HG02798 (cell line): ENCODE results near the gene MROH8.
"Not testable (repeated sequence)": the region's sequence is repeated elsewhere in the genome, so short reads cannot be mapped to it uniquely, and the experiment has no call there.

Source experiments
- ATAC-seq: cut with Tn5 transposase; IDR thresholded peaks from one replicate; pipeline ENCODE4 v1.9.1; 2021; ENCODE audit warnings: mild to moderate bottlenecking; ENCODE audit not compliant: unreplicated experiment, poor library complexity

Gene MROH8

DNA sequence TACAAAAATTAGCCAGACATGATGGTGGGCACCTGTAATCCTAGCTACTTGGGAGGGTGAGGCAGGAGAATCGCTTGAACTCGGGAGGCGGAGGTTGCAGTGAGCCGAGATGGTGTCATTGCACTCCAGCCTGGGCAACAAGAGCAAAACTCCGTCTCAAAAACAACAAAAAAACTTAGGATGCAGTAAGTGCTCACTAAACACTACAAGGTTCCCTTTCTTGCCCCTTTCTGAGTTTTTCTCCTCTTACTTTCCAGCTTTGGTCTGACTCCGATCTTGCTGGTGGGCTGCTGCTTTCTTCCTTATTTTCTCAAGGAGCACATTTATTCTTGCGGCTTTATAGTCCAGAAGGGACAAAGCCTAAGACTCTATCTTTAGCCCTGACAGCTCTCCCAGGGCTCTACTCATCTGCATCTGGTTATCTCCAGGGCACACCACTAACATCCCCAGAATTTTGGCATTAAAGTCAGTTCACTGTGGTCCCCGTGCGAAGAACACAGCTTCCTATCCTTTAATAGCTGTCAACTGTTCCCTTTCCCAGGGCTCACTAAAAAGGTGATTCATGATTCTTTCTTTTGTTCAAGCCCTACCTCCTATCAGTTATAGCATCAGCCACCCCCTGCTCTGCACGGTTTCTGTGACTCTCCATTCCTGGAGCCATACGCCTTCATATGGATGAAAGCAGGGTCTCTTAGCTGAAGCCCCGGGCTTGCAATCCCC, 17.4 kb downstream of the MROH8 start:
- no peak for ATAC-seq

DNA sequence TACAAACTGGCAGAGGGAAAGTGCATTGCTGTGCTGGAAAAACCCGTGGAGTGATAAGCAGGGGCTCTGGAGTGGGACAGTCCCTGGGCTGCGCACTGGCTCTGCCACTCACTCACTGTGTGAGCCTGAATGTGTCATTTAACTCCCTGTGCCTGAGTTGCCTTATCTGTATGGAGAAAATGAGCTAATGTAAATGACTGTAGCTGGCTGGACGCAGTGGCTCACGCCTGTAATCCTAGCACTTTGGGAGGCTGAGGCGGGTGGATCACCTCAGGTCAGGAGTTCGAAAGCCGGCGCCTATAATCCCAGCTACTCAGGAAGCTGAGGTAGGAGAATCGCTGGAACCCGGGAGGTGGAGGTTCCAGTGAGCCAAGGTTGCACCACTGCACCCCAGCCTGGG, 18.7 kb downstream of the MROH8 start:
- ATAC-seq, result no peak

DNA sequence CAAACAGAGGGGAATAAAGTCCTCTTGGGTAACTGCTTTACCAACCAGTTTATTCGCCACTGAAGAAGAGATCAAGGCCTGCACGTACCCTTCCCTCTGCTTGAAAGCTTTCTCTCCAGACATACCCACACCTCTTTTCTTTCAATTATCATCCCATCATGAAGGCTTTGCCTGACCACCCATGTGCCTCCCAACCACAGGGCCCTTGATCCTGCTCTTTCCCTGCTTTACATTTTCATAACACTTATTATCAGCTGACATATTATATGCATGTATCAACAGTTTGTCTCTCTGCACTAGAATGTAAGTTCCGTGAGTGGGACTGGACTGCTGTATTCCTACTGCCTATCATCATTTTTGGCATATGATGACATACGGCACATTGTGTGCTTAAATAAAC, 21.1 kb downstream of the MROH8 start:
- no peak for ATAC-seq

DNA sequence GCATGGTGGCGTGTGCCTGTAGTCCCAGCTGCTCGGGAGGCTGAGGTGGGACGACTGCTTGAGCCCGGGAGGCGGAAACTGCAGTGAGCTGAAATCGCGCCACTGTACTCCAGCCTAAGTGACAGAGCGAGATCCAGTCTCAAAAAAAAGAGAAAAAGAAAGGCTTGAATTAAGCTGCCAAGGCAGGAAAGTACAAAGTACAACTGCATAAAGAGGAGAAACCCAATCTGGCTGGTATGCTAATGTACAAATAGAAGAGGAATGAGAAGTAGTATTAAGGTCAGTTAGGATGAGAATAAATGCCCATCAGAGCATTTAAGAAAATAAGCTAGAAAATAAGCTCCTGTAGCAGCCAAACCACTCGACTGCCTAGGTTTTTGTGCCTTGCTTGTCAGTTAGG, 23.4 kb downstream of the MROH8 start:
- no peak for ATAC-seq

DNA sequence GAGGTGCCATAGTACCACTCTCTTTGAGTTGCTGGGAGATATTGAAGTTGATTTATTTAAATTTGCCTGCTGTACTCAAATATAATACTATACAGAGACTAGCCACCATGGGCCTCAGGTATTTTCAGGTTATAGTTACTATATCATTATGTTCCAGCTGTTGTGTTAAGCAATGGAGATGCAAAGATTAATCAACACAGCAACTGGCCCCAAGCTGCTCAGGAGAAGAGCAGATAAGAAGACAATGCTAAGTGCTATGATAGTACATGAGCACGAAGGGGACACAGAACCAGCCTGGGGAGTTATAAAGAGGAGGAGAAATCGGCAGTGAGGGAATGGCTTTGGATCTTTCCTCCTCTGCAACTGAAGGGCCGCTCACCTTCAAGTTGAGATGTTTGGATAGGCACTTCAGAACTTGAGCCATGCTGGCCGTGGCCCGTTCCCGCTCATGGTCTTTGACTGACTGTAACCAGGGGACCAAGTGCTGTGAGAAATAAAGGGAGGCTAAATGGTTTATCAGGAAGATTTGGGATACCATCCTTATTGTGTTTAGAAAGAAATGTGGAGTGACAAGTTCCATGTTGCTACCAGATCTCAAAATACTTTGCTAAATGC, 24.6 kb downstream of the MROH8 start:
- no peak for ATAC-seq

DNA sequence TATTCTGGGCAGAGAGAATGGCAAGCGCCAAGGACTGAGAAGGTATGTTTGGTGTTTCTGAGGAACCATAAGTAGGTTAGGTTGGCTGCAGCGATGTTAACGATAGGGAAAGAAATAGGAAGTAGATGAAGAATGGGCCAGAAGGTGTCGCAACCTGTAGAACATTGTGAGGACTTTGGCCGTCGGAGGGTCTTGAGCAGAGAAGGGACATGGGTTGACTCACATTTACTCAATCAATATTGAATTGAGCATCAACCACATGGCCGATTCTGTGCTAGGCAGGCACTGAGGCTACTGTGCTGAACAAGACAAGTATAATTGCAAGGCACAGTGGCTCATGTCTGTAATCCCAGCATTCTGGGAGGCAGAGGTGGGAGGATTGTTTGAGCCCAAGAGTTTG, 27.1 kb downstream of the MROH8 start:
- ATAC-seq, result no peak

DNA sequence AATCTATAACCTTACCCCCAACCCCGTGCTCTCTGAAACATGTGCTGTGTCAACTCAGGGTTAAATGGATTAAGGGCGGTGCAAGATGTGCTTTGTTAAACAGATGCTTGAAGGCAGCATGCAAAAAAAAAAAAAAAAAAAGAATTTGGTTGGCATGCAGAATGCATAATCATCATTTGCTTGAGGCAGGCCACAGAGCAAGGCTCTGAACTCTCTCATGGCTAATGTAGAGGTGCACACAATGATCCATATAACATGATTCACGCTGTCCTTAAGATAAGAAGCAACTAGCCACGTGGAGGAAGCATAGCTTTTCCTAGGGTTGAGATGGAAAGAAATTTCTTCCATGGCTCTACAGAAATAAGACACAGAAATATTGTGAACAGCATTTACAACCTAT, 27.8 kb downstream of the MROH8 start:
- ATAC-seq, result no peak

DNA sequence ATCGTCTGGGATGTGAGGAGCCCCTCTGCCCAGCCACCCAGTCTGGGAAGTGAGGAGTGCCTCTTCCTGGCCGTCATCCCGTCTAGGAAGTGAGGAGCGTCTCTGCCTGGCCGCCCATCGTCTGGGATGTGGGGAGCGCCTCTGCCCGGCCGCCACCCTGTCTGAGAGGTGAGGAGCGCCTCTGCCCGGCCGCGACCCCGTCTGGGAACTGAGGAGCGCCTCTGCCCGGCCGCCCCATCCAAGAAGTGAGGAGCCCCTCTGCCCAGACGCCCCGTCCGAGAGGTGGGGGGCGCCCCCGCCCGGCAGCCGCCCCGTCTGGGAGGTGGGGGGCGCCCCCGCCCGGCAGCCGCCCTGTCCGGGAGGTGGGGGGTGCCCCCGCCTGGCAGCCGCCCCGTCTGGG, 28.5 kb downstream of the MROH8 start:
- ATAC-seq, result not testable (repeated sequence)

DNA sequence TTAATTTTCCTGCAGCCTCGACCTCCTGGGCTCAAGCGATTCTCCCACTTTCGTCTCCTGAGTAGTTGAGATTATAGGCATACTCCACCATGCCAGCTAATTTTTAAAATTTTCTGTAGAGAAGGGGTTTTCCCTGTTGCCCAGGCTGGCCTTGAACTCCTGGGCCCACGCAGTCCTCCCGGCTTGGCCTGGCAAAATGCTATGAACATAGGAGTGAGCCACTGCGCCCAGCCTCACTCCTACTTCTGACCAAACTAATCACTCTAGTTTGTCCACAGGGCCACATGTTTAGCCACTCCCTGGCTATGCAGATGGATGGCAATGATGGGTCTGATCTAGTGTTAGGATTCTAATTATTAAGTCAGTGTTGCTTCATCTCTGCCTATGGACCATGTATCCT, 32.1 kb downstream of the MROH8 start:
- no peak for ATAC-seq

DNA sequence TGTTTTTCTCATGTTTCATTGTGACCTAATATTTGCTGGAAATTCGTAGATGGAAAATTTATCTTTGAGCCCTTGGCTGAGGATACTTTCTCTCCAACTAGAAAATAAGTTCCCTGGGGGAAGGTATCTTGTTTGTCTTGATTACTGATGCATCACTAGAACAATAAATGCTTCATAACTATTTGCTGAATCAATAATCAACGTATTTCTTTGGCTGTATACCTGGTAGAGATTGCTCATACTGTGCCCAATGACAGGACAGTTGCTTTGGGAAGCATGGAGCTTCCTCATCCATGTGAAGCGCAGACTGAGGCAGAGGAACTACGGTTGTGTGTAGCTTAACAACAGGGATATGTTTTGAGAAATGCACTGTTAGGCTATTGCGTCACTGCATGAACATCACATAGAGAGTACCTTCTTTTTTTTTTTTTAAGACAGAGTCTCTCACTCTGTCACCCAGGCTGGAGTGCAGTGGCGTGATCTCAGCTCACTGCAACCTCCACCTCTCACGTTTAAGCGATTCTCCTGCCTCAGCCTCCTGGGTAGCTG, 34.4 kb downstream of the MROH8 start:
- ATAC-seq, result no peak

DNA sequence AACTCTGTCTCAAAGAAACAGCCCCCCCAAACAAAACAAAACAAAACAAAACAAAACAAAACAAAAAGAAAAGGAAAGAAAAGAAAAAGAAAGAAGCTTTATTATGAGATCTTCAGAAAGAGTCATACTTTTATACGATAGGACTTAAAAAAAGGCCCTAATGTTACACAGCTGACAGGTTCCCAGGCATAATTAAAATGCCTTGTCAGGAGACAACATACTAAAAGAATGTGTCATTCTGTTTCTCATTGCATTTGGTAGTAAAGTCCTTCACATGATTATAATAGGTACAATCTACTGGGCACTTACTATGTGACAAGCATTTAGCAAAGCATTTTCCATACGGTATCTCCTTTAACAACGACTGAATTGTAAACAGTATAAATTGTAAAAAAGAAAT, 36.6 kb downstream of the MROH8 start:
- no peak for ATAC-seq

DNA sequence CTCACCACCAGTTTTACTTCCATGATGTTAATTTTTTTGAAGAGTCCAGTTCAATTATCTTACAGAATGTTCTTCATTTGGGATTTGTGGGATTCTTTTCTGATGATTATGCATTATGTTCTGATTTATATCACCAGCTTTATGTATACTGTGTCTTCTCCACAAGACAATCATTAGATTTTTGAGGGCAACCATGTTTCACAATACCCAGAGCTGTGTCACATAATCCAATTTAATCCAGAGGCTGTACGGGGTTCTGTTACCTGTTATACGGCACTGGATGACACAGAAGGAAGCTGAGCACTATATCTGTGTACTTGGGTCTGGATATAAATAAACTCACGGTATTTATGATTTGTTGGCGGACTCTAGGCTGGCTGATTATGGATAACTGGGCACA, 41.8 kb downstream of the MROH8 start:
- ATAC-seq, result no peak

DNA sequence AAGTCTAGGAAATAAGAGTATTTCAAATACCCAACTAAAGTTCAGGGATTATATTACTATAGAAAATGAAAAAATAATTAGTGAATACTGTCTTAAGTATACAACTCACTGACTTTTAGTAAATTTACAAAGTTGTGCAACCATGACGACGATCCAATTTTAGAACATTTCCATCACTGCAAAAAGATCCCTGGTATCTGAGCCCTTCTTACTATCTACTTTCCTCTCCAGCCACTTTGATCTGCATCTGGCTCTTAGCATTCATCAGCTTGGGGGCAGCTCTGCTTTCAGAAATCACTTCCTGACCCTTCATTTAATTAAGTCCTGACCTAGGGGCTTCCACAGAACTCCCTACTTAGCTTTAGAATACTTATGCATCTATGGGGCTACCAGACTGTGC, 45.4 kb downstream of the MROH8 start:
- ATAC-seq, result no peak

DNA sequence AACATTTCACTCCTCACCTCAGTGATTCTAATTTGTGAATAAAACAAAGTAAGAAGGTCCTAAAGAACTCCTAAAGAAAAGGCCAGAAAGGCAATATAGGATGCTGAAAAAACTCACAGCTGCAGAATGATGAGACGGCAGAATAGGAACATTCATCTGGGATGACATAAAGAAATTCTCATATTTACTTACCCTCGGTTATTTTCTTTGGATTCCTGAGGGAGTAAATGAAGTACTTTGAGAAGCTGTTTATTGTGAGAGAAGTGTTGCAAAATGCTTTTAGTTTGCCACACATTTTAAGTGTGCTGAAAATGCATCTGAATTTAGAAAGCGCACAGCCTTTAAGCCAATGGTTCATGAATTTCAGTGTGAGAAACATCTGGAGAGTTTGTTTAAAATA, 47.9 kb downstream of the MROH8 start:
- no peak for ATAC-seq

DNA sequence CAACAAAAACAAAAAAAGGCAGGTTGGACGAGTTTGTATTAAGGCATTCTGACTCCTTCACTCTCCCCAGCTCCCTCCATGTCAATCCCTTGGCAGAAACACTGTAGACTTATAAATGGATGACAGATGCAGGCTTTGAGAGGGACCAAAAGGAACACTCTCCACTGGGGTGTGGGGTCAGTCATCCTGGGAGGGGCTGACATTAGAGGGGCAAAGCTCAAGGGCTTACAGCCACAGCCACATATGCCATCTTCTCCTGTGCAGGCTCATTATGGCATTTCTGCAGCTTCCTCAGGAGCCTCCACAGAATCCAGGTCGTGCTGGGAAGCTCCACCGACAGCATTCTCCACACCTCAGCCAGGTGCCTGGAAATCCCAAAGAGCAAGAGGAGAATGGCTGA, 50.5 kb downstream of the MROH8 start:
- no peak for ATAC-seq

DNA sequence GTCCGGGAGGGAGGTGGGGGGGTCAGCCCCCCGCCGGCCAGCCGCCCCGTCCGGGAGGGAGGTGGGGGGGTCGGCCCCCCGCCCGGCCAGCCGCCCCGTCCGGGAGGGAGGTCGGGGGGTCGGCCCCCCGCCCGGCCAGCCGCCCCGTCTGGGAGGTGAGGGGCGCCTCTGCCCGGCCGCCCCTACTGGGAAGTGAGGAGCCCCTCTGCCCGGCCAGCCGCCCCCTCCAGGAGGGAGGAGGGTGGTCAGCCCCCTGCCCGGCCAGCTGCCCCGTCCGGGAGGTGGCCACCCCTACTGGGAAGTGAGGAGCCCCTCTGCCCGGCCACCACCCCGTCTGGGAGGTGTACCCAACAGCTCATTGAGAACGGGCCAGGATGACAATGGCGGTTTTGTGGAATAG, 53.1 kb downstream of the MROH8 start:
- not testable (repeated sequence) for ATAC-seq

DNA sequence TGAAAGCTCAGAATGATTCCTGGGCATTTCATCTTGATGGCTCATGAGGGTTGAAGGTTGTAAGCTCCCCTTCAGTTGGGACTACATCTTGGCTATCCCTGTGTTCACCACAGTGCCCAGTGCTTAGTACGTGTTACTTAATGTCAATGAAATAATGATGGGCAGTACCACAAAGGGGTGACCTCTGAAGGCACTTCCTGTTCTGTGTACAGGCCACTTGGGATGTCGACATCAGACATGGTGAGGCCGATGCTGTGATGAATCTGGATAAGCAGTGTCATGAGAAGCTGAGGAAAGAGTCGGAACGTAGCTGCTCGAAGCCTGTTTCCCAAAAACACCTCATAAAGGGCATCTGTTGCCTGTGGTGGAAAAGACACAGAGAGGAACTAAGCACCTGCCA, 55.9 kb downstream of the MROH8 start:
- no peak for ATAC-seq

DNA sequence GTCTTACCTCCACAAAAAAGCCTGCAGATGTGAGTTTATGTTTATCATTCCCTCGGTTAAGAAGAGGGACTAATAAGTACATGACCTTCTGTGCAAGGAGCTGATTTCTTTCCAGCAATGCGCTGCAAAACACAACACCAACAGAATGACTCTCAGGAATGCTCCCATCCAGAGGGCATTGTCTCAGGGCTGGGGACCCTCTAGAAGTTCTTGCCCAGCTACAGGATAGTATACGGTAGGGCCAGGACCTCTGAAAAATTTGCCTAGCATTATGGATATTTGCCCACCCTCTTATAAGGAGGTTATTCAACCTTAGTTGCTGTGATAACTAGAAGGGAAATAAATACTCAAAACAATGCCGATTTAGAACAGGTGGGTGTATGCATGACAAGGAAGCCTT, 58.9 kb downstream of the MROH8 start:
- no peak for ATAC-seq

DNA sequence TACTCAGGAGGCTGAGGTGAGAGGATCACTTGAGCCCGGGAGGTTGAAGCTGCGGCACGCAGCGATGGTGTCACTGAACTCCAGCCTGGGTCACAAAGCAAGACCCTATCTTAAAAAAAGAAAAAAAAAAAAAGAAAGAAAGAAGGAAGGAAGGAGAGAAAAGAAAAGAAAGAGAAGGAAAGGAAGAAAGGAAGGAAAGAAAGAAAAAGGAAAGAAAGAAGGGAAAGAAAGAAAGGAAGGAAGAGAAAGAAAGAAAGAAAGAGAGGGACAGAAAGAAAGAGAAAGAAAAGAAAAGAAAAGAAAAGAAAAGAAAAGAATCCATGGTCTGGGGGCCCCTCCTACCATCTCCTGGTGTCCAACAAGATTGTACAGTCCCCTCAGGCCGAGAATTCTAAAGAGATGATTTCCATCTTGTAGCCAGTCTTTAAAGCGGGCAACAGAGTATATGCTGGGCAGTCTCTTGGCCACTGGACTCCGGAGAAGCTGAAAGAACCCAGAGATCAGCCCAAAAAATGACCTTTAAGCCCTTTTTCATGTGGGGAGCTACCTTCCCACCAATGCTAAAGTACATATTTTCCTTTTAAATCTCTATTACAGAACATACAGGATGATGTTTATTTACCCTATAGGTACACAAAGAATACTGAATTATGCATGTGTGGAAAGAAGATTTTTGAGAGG, 59.9 kb downstream of the MROH8 start:
- ATAC-seq, result no peak

DNA sequence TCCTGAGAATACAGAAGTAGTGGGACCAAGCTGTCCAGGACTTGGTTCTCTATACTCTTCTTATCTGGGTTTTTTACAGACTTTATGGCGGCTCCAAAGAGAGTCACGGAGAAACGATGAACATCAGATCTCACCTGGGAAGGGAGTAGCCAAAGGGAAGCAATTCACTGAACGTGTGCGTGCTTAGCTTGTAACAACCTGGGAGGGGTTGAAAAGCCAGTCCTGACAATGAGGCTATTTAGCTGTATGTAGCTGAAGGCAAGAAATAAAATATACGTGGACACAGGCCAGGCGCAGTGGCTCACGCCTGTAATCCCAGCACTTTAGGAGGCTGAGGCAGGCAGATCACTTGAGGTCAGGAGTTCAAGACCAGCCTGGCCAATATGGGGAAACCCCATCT, 65.3 kb downstream of the MROH8 start:
- no peak for ATAC-seq

DNA sequence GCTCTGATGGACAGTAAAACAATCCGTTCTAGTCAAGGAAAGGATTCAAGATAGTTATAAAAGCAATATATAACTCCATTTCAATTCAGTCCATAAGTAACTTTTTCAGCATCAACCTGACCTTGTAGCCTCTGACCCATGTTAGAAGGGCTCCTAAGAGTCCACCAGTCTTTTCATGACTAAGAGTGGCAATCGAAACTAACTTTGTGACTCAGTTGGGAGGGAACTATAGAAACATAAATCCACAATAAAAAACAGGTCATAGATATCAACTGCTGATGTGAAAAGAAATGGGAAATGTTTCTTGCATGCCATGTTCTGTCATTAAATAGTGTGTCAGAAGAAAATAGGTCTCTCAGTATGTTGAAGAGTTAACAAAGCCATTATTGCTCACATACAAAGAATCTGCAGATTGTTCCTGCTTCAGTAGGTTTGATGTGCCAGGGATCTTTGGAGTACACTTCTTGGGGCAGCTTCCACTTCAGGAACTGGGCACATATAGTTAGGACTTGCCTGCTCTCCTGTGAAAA, 67.4 kb downstream of the MROH8 start:
- no peak for ATAC-seq
